ENCODE measurements around the gene ZFAND2B. TPM values are rescaled to one million over a fixed set of nuclear protein-coding genes. Genes with fewer than 3 reads are reported as not detected.

The ZFAND2B gene
- total RNA-seq, 1 donor, result 20.3 TPM

Other genes with a start within 250 kb of the ZFAND2B start
- not detected in 2 replicates for gene CDK5R2, start 247.1 kb upstream of the ZFAND2B start, total RNA-seq
- gene FEV, start 221.6 kb upstream of the ZFAND2B start, total RNA-seq, result not detected in 2 replicates
- gene CRYBA2, start 213.4 kb upstream of the ZFAND2B start, total RNA-seq, result not detected in 2 replicates
- gene CFAP65, start 165.3 kb upstream of the ZFAND2B start, total RNA-seq, result not detected in 2 replicates
- 0.33 TPM in 1 of 2 replicates, not detected in the other for gene IHH, start 145.9 kb upstream of the ZFAND2B start, total RNA-seq
- 19.3 and 23.3 TPM in 2 replicates for gene NHEJ1, start 46.0 kb upstream of the ZFAND2B start, total RNA-seq
- 2.3 and 2.6 TPM in 2 replicates for gene SLC23A3, start 36.8 kb upstream of the ZFAND2B start, total RNA-seq
- 25.2 TPM in 2 replicates for gene CNPPD1, start 29.9 kb upstream of the ZFAND2B start, total RNA-seq
- gene RETREG2, start 28.5 kb upstream of the ZFAND2B start, total RNA-seq, result 55.8 and 64.0 TPM in 2 replicates
- 15.7 and 18.9 TPM in 2 replicates for gene ABCB6, start 12.2 kb downstream of the ZFAND2B start, total RNA-seq
- 66.6 and 70.7 TPM in 2 replicates for gene ATG9A, start 22.9 kb downstream of the ZFAND2B start, total RNA-seq
- gene ANKZF1, start 23.0 kb downstream of the ZFAND2B start, total RNA-seq, result 18.5 and 22.5 TPM in 2 replicates
- 5.7 and 6.9 TPM in 2 replicates for gene GLB1L, start 38.7 kb downstream of the ZFAND2B start, total RNA-seq
- 21.9 and 31.5 TPM in 2 replicates for gene STK16, start 38.7 kb downstream of the ZFAND2B start, total RNA-seq
- gene TUBA4B, start 46.5 kb downstream of the ZFAND2B start, total RNA-seq, result not detected in 2 replicates
- 24.8 and 25.0 TPM in 2 replicates for gene TUBA4A, start 47.1 kb downstream of the ZFAND2B start, total RNA-seq
- 19.6 and 24.5 TPM in 2 replicates for gene DNAJB2, start 72.6 kb downstream of the ZFAND2B start, total RNA-seq
- gene PTPRN, start 102.6 kb downstream of the ZFAND2B start, total RNA-seq, result not detected in 2 replicates
- gene RESP18, start 126.0 kb downstream of the ZFAND2B start, total RNA-seq, result not detected in 2 replicates
- 57.2 and 60.8 TPM in 2 replicates for gene DNPEP, start 181.1 kb downstream of the ZFAND2B start, total RNA-seq
- under 0.01 TPM in 1 of 2 replicates, not detected in the other for gene DES, start 211.6 kb downstream of the ZFAND2B start, total RNA-seq
- under 0.01 and 1.4 TPM in 2 replicates for gene SPEG, start 228.1 kb downstream of the ZFAND2B start, total RNA-seq